NCI-H774 (cell line): ENCODE data around the gene RFX3.

ENCODE experiments used
- DNase-seq: peaks from one replicate; lab custom pipeline; 2025; lab: John Stamatoyannopoulos, UW

Gene RFX3

GRCh38 chr9:3282365-3282764, 243.4 kb downstream of the RFX3 start:
- no peak for DNase-seq

GRCh38 chr9:3281399-3281798, 244.4 kb downstream of the RFX3 start:
- DNase-seq = no peak

DNA sequence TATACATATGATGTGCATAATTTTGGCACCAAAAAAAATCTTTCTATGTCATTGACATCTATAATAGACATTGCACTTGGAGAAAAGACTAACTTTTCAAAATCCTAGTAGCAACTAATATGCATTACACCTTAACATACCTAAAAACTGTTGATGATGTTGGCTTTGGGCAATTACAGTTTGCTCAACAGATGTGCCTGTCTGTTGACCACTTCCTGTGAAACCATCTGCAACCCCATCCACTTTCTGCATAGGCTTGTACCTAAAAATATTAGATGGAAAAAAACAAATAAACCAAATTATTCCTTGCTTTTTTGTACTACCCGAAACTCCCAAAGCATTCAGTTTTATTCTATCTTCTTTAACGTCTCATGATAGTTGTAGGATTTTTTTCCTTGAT, 248.6 kb downstream of the RFX3 start:
- no peak for DNase-seq

- no peak for DNase-seq
Observed at GRCh38 chr9:3271581-3271980, 254.2 kb downstream of the RFX3 start.

- no peak for DNase-seq
Observed at GRCh38 chr9:3271157-3271556, 254.6 kb downstream of the RFX3 start.

DNA sequence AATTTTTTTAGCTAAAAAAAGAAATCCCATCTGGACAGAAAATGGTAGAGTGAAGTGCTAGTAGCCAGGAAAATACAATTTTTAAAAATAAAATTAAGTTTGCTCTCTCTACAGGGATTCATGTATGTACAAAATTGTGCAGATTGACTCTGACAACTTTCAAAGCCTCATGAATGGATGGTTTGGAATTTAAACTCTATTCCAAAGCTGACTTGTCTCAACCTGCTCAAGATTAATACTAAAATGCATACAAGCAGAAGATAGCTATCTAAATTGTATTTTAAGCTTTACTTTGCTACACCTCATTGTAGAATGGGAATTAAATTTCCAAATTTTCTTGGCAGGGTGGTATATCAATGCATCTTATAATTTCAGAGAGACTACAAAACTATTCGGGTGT, 257.6 kb downstream of the RFX3 start:
- DNase-seq = no peak

DNA sequence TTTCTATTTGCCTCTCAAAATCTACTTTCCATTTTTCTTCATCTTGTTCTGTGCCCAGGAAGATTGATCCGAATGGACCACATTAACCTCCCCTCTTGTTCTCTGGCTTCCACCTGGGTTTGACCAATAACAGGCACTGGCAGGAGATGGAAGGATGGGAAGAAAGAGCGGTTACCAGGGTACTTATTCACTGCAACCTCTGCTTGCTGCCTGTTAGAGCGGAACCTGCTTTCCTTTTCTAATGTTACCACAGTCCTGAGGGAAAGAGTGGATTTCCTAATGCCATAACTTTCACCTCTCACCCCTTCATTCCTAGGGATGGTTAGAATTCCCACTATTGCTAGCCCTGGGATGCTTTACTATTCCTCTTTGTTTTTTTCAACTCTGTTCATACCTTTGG, 262.1 kb downstream of the RFX3 start:
- no peak for DNase-seq

GRCh38 chr9:3262826-3263529, 262.8 kb downstream of the RFX3 start:
- DNase-seq = no peak

- no peak for DNase-seq
Observed at GRCh38 chr9:3261484-3261883, 264.3 kb downstream of the RFX3 start.

GRCh38 chr9:3256571-3257330, 269.1 kb downstream of the RFX3 start:
- no peak for DNase-seq

DNA sequence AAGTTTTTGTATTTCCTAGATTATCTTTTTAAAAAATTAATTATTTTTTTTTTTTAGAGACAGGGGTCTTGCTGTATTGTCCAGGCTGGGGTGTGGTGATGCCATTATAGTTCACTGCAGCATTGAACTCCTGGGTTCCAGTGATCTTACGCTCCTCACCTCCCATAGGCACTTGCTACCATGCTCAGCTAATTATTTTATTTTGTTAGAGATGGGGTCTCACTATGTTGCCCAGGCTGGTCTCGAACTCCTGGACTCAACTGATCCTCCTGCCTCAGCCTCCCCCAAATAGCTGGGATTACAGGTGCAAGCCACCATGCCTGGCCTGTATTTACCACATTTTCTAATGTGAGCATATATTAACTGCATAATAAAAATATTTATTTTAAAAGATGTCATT, 274.5 kb downstream of the RFX3 start:
- no peak for DNase-seq

DNA sequence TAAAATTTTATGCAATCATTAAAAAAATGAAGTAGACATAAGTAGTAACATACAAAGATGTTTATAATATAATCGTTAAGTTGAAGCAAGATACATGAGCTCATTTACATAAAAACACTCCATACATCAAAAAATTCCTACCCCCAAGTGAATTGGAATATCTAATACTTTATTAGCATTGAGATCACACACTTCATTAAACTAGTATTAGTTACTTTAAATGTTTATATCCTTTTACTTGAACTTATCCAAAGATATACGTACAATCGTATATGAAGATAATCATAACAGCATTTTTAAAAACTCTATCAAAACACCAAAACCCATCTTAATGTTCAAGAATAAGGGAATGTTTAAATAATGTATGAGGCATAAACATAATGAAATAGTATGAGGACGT, 275.1 kb downstream of the RFX3 start:
- DNase-seq = no peak

- DNase-seq = no peak
Observed at GRCh38 chr9:3247211-3247610, 278.6 kb downstream of the RFX3 start.

GRCh38 chr9:3246241-3246640, 279.6 kb downstream of the RFX3 start:
- DNase-seq = no peak

DNA sequence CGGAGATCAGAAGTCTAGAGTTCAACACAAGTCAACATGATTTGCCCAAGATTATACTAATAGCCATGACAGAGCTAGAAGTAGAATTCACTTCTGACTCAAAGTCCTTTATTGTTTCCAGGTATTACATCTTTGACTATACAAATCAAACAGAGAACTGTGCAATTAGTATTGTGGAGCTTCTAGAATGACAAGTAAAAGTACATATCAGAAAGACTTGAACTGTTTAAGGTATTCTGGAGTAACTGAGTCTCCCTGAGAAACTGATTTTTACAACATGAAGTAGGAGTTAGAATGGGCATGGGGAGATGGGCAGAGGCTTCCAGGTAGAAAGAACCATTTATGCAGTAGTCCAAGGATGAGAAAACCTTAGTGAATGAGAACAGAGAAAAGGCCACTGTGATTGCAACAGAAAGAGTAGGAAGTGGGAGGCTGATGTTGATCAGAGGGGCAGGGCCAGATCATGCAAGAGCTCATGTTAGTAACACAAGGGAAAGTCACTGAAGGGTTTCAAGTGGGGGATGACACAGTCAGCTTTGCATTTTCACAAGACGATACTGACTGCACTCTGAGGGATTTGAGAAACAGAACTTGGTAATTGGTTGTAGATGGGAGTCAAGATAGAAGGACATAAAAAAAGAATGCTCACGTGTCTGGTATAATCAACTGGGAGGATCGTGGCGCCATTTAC, 280.7 kb downstream of the RFX3 start:
- DNase-seq = no peak

DNA sequence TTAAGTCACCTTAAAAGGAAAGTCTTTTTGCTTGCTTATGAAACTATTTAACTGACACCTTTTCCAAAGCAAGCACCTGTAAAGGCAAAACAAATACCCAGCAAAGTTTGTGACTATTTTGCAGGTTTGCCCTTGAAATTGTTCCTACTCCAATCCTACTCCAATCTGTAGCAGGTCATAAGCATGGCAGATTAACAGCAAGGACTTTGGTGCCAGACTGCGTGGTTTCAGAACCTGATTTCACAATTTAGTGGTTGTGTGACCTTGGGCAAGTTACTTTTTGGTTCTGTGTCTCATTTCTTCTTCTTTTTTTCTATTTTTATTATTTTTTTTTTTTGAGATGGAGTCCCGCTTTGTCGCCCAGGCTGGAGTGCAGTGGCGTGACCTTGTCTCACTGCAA, 282.1 kb downstream of the RFX3 start:
- no peak for DNase-seq

GRCh38 chr9:3241290-3241689, 284.5 kb downstream of the RFX3 start:
- DNase-seq = no peak

- peak; percentile 70 for DNase-seq
Observed at GRCh38 chr9:3240656-3241268, 285.0 kb downstream of the RFX3 start.

DNA sequence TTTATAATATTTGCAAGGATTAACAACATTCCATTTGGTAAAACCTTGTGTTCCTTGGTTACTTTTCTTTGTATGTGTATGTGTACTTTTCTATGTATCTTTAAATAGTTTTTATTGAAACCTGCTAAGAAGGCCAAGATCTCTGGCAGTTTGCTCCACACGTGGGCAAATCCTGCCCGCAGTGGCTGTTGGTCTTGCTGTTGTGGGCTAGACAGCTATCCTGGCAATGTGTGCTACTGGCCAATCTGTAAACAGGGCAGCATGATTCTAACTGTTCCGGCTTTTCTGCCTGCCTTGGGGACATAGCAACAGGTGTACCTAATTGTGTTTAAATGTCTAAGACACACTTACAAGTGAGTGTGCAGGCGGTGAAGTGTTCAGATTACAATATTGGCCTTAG, 286.6 kb downstream of the RFX3 start:
- no peak for DNase-seq

DNA sequence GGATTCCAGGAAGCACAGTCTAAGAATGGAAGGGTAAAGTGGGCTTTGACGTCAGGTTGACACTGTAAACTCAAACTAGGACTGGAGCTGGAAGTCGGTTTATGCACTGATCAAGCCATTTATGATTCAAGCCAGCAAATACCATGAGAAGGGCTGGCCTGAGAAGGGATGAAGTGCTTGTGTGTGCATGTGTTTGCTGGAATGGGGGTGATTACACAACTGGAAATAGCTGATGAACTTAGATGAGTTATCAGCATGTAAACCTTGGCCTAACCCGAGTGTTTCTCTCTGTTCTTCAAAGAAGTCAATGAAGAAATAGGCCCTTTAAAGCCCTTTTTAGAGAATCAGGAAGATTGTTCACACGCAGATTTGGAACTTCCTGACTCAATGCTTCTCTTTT, 287.6 kb downstream of the RFX3 start:
- DNase-seq = no peak

DNA sequence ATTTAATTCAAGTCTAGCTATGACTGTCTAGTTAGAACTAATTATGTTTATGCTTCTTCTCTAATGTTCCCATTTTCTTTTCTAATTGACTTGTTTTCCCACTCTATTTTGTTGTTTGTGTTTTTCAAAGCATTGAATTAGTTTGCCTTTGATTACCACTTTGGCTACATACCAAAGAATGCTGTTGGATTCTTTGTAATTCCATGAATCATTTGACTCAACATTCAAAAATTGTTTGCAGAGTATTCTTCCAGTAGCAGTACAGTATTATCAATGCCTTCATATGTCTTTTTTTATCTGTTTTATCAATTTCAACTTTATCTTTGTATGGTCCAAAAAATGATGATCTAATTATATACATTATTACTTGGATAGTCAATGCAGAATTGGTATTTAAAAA, 288.7 kb downstream of the RFX3 start:
- DNase-seq = no peak

GRCh38 chr9:3235497-3235896, 290.3 kb downstream of the RFX3 start:
- DNase-seq = no peak

- DNase-seq = no peak
Observed at GRCh38 chr9:3224931-3225330, 300.9 kb downstream of the RFX3 start.
